Measurements from ENCODE around the gene FCHSD2. TPM values are rescaled to one million over a fixed set of nuclear protein-coding genes. Genes with fewer than 3 reads are reported as not detected.

Gene FCHSD2
- total RNA-seq, 4 donors from 2014 or later = 20.4 to 42.4 (median 26.4) TPM

DNA sequence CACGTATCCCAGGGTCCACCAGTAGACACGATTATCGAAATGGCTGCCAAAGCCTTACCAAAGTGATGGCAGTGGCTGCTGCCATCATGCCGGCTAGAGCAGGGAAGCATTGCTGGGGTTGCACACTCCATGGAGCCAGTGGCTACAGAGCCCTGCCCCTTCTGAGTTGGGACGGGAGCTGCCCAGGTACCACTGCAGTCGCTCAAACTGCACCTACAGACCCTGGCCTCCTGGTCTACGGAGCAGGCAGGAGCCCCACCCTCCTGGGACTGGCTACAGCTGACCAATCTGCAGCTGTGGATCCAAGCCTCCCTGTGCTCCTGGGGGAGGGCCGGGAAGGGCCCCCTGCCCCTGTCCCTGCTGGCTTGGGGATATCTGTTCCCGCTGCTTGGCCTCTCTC, 216.5 kb downstream of the FCHSD2 start:
- Histone ChIP-seq H3K4me1 (peaks cover 0 to 12% (median 10%) of the 10 kb centered on the region in 4 donors), H3K4me3 (no peak overlapping the region), H3K9me3 (no peaks in the 10 kb centered on the region), H3K36me3 (no peaks in the 10 kb centered on the region), H3K27me3 (no peaks in the 10 kb centered on the region), H3K27ac (replicated peaks in 1 of 4) (no peak overlapping the region)
- TF ChIP-seq EP300 (IDR thresholded peaks at IDR 0.05) (no peak), POLR2A (IDR thresholded peaks at IDR 0.05; ENCODE audit: low read depth) (no peak), POLR2AphosphoS5 (IDR thresholded peaks at IDR 0.05) (no peak)
- TF ChIP-seq, protein P1, sequence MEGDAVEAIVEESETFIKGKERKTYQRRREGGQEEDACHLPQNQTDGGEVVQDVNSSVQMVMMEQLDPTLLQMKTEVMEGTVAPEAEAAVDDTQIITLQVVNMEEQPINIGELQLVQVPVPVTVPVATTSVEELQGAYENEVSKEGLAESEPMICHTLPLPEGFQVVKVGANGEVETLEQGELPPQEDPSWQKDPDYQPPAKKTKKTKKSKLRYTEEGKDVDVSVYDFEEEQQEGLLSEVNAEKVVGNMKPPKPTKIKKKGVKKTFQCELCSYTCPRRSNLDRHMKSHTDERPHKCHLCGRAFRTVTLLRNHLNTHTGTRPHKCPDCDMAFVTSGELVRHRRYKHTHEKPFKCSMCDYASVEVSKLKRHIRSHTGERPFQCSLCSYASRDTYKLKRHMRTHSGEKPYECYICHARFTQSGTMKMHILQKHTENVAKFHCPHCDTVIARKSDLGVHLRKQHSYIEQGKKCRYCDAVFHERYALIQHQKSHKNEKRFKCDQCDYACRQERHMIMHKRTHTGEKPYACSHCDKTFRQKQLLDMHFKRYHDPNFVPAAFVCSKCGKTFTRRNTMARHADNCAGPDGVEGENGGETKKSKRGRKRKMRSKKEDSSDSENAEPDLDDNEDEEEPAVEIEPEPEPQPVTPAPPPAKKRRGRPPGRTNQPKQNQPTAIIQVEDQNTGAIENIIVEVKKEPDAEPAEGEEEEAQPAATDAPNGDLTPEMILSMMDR (IDR thresholded peaks at IDR 0.05) = no peak
- whole genome bisulfite sequencing = 93% methylated on average over 5 of the region's 9 CpGs
- intact Hi-C loops (cut with DNase I) = no loop called here
- no peak for DNase-seq (ENCODE audit: extremely low spot score)

DNA sequence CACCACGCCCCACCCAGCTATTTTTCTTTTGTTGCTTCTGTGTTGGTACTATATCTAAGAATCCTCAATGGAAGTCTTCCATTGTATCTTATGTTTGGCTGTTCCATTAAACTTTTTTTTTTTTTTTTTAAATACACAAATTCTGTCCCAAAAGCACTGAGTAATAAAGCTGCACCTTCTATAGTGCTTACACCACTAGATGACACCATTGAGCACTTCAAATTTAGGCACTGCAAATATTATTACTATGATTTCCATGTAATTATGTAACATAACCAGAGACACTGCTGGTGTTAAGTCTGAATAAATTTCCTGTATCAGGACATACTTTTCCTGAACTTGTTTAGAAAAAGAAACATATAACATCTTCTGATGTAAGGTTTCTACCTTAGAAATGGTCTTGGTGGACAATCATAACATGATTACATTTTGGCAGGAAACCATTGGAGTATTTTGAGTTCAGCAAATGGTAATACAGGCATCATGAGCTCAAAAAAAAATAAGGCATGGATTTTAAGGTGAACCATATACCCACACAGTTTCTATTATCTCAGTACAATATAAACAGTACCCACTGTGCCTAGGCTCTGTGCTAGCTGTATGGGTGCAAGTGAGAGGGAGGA, 217.4 kb downstream of the FCHSD2 start:
- Histone ChIP-seq H3K27me3 (no peaks in the 10 kb centered on the region), H3K27ac (replicated peaks in 1 of 4) (no peak overlapping the region), H3K36me3 (no peaks in the 10 kb centered on the region), H3K4me3 (no peak overlapping the region), H3K4me1 (peaks cover 0 to 16% (median 10%) of the 10 kb centered on the region in 4 donors), H3K9me3 (no peaks in the 10 kb centered on the region)
- WGBS = 95% methylated on average over 1 of the region's 1 CpG
- DNase-seq (ENCODE audit: extremely low spot score) = no peak
- intact Hi-C loops (cut with DNase I) = loop anchor here (5.0 kb wide), 1 partner anchor 253 kb away; no protein-coding TSS in a partner anchor
- TF ChIP-seq, protein P1 (IDR thresholded peaks at IDR 0.05) = peak; percentile 54 to 57 (median 55)
- TF ChIP-seq POLR2AphosphoS5 (IDR thresholded peaks at IDR 0.05) (no peak), EP300 (IDR thresholded peaks at IDR 0.05) (no peak), POLR2A (IDR thresholded peaks at IDR 0.05; ENCODE audit: low read depth) (no peak)

DNA sequence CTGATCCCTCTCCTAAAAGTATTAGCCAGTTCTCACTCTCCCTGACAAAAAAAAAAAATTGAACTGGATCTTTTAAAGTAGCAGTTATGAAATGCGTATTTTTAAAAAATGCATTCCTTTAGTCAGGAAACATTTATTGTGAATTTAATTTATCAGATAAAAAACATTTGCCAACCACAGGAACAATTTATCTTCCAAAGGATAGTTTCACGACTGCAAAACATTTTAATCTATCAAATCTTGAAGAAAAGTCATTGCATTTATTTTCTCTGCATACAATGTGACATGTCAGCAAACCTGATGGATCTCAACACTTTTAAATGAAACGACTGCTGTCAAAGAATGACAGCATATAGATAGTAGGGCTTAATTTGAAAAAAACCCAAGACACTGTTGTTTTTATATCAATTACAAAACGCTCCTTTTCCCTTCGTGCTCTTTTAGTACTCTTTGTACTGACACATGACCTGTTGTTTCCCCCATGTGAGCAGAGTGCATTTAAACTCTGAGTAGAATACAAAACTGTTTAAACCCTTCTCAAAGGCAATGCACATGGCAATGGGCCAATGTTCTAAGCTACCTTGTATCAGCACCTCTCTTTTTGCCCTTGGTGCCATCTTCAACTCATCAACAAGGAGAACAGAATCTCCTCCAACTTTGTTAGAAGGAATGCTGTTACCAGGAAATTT, 220.9 kb downstream of the FCHSD2 start:
- Histone ChIP-seq H3K9me3 (no peaks in the 10 kb centered on the region), H3K4me3 (no peak overlapping the region), H3K27me3 (no peaks in the 10 kb centered on the region), H3K36me3 (no peaks in the 10 kb centered on the region), H3K4me1 (peaks cover 0 to 16% (median 7%) of the 10 kb centered on the region in 4 donors), H3K27ac (replicated peaks in 1 of 4) (no peak overlapping the region)
- DNase-seq (ENCODE audit: extremely low spot score) = no peak
- TF ChIP-seq EP300 (IDR thresholded peaks at IDR 0.05) = no peak
- intact Hi-C loops (cut with DNase I) = loop anchor here (5.0 kb wide), 1 partner anchor 256 kb away; no protein-coding TSS in a partner anchor
- WGBS = 75% methylated on average over 5 of the region's 5 CpGs

DNA sequence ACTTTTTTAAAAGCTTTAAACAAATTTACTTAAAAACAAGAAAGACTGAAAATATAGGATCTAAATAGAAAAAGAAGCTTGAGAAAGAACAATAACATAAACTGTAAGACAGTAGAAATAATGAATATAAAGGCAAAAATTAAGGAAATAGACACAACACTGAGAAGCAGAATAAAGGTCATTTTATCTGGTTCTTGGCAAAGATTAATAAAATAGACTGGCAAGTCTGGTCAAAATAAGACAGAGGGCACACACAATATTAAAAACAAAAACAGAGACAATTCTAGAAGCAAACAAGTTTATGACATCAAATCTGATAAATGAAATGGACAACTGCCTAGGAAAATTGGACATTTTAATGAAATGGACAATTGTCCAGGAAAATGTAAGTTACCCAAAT, 222.1 kb downstream of the FCHSD2 start:
- Histone ChIP-seq H3K27ac (replicated peaks in 1 of 4) (no peak overlapping the region), H3K9me3 (no peaks in the 10 kb centered on the region), H3K27me3 (no peaks in the 10 kb centered on the region), H3K4me3 (no peak overlapping the region), H3K4me1 (peaks cover 0 to 16% (median 4%) of the 10 kb centered on the region in 4 donors), H3K36me3 (no peaks in the 10 kb centered on the region)
- intact Hi-C loops (cut with DNase I) = loop anchor here (5.0 kb wide), 1 partner anchor 257 kb away; no protein-coding TSS in a partner anchor
- no peak for DNase-seq (ENCODE audit: extremely low spot score)
- TF ChIP-seq POLR2AphosphoS5 (IDR thresholded peaks at IDR 0.05) = no peak
- no peak for TF ChIP-seq EP300 (IDR thresholded peaks at IDR 0.05)
- TF ChIP-seq POLR2A (IDR thresholded peaks at IDR 0.05; ENCODE audit: low read depth) = no peak
- TF ChIP-seq, protein P1 (IDR thresholded peaks at IDR 0.05) = no peak

DNA sequence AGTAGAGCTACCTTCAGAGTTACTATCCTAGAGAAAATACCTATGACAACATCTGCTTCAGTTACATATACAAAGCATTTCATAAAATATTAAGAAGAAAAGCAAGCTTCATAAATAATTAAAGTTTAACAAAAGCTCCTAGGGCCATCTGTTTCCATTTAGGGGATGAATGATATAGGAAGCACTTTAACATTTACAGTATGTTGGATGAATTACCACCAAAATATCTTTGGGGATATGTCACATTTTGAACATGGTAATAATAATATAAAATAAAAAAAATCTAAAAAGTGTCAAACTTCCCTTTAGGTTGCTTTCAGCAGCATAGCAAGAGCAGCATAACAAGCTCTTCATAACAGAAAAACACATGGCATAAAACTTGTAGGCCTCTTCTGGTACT, 223.3 kb downstream of the FCHSD2 start:
- TF ChIP-seq EP300 (IDR thresholded peaks at IDR 0.05) (no peak), POLR2A (IDR thresholded peaks at IDR 0.05; ENCODE audit: low read depth) (no peak), POLR2AphosphoS5 (IDR thresholded peaks at IDR 0.05) (no peak)
- TF ChIP-seq, protein P1 (IDR thresholded peaks at IDR 0.05) = no peak
- intact Hi-C loops (cut with DNase I) = no loop called here
- Histone ChIP-seq H3K27me3 (no peaks in the 10 kb centered on the region), H3K27ac (replicated peaks in 1 of 4) (no peak overlapping the region), H3K9me3 (no peaks in the 10 kb centered on the region), H3K36me3 (no peaks in the 10 kb centered on the region), H3K4me3 (no peak overlapping the region), H3K4me1 (peaks cover 0 to 16% (median 0%) of the 10 kb centered on the region in 4 donors)
- no peak for DNase-seq (ENCODE audit: extremely low spot score)
